Psoas muscle (tissue), 8 donors: ENCODE measurements around the gene GATA2. TPM values are rescaled to one million over a fixed set of nuclear protein-coding genes. Genes with fewer than 3 reads are reported as not detected.
A peak's percentile ranks its signal among the peaks of the same experiment; 100 is the strongest.

Experiments used
- ATAC-seq, 4 donors: fragments of 200-7000 bp; cut with Tn5 transposase; one replicate each; pipeline ENCODE4 v1.9.1; 2020; ENCODE audit warnings: moderate library complexity in 3 of 4, mild to moderate bottlenecking in 2 of 4
- DNase-seq, 2 donors: peaks; one replicate each; pipeline ENCODE4 v3.0.0-alpha.2; 2020
- H3K27ac ChIP-seq: fragments of 200-600 bp; one replicate; pipeline ENCODE4 v1.8.0; 2022
- H3K27me3 ChIP-seq, 3 donors: fragments of 200-600 bp in 1 of 3; one replicate each; pipeline versions ENCODE4 v1.6.1 to v1.8.0; 2013 to 2022; ENCODE audit warnings: low read length in 2 of 3, mild to moderate bottlenecking in 2 of 3, moderate library complexity in 1 of 3; ENCODE audit not compliant: insufficient read depth in 3 of 3
- H3K36me3 ChIP-seq, 2 donors: fragments of 200-600 bp in 1 of 2; one replicate each; pipeline versions ENCODE4 v1.6.1 to v1.8.0; 2013 to 2022; ENCODE audit warnings: low read depth in 1 of 2, mild to moderate bottlenecking in 1 of 2, moderate library complexity in 1 of 2; ENCODE audit not compliant: insufficient read depth in 1 of 2
- H3K4me1 ChIP-seq: fragments of 200-600 bp; one replicate; pipeline ENCODE4 v1.8.0; 2022
- H3K4me3 ChIP-seq: fragments of 200-600 bp; one replicate; pipeline ENCODE4 v1.8.0; 2022; ENCODE audit warnings: mild to moderate bottlenecking
- H3K9me3 ChIP-seq: fragments of 200-600 bp; one replicate; pipeline ENCODE4 v1.8.0; 2022
- CTCF ChIP-seq: fragments of 200-600 bp; IDR thresholded peaks from one replicate; pipeline ENCODE4 v1.8.0; 2022; ENCODE audit warnings: antibody characterized with exemption
- WGBS, 3 donors: extraction: QIAGEN DNeasy Blood & Tissue Kit; methylation state at CpG; one replicate each; pipeline versions ENCODE4 v1.1.6 to v1.1.7; 2013; 5-methylcytosine and 5-hydroxymethylcytosine counted together
- intact Hi-C, 2 donors: fragments of 100-400 bp; cut with DNase I; formaldehyde crosslinking; loops; one replicate each; pipeline versions ENCODE4 v1.11.0 to v1.14.2; 2022
- polyA plus RNA-seq, 3 donors: library from polyadenylated mRNA; stranded (reverse); fragments of 200-250 nt; gene quantifications; one replicate each; pipeline ENCODE4 v1.2.3, GENCODE V29; 2013
- total RNA-seq, 4 donors: library from RNA; stranded (reverse); fragmentation: NEBNext Ultra II Directional in 2 of 4; extraction: Animal tissue kit (Norgen Biotek cat#: 25700) in 2 of 4; gene quantifications; one replicate each; pipeline versions ENCODE4 v1.2.1 to v1.2.4, GENCODE V29; 2021 to 2023
- donor health status: healthy with polysubstance abuse.
- donor health status: DM: no; HTN: no; CAD: no; lungs with moderate emphysema.
- donor health status: Bipolar disorder and iron deficiency.
- donor health status: healthy.
- donor health status: DM: yes; HTN: yes; CAD: no.
- donor health status: DM: no; HTN: no; CAD: no.
- donor health status: DM: no; HTN: no; CAD: no.
- donor health status: DM: yes; HTN: yes; CAD: no.

GATA2 gene
- total and polyA plus RNA-seq, 7 donors = 4.2 to 8.8 (median 6.5) TPM

GRCh38 chr3:128432971-128433836, 59.8 kb downstream of the GATA2 start:
- intact Hi-C loops = no loop called here
- peak in 1 of 2 donors; percentile 47 for DNase-seq
- H3K36me3 ChIP-seq = no peaks in the 10 kb centered on the region
- no peak for ATAC-seq
- no peaks in the 10 kb centered on the region for H3K9me3 ChIP-seq
- no peak for TF ChIP-seq CTCF
- H3K27ac ChIP-seq = no peak overlapping the region
- H3K4me3 ChIP-seq = peak overlapping the region; percentile 56
- peaks cover 0 to 29% (median 15%) of the 10 kb centered on the region in 3 donors for H3K27me3 ChIP-seq
- peaks cover 6% of the 10 kb centered on the region for H3K4me1 ChIP-seq
- WGBS, 3 donors = 14 to 26% (median 22%) methylated on average over 25 to 51 of the region's 53 CpGs

GRCh38 chr3:128432301-128432970, 60.6 kb downstream of the GATA2 start:
- H3K27me3 ChIP-seq = peaks cover 0 to 29% (median 15%) of the 10 kb centered on the region in 3 donors

GRCh38 chr3:128431803-128432300, 61.1 kb downstream of the GATA2 start:
- H3K27me3 ChIP-seq = peaks cover 0 to 29% (median 15%) of the 10 kb centered on the region in 3 donors

More at GRCh38 chr3:128432301-128432970, 60.6 kb downstream of the GATA2 start:
- Histone ChIP-seq H3K9me3 (no peaks in the 10 kb centered on the region), H3K27ac (no peak overlapping the region), H3K4me3 (peak overlapping the region; percentile 56), H3K36me3 (no peaks in the 10 kb centered on the region), H3K4me1 (peaks cover 6% of the 10 kb centered on the region)
- WGBS, 3 donors = 18 to 29% (median 28%) methylated on average over 27 to 43 of the region's 43 CpGs
- DNase-seq (peak in 1 of 2 donors; percentile 47), ATAC-seq (no peak)
- intact Hi-C loops = no loop called here
- no peak for TF ChIP-seq CTCF

GRCh38 chr3:128430731-128431130, 62.3 kb downstream of the GATA2 start:
- ATAC-seq (no peak), DNase-seq (no peak)
- H3K4me1 ChIP-seq = peaks cover 9% of the 10 kb centered on the region
- intact Hi-C loops = no loop called here
- H3K4me3 ChIP-seq = no peak overlapping the region
- 72 to 82% (median 76%) methylated on average over 8 of the region's 8 CpGs for WGBS, 3 donors
- no peaks in the 10 kb centered on the region for H3K36me3 ChIP-seq
- peaks cover 0 to 29% (median 14%) of the 10 kb centered on the region in 3 donors for H3K27me3 ChIP-seq
- H3K9me3 ChIP-seq = no peaks in the 10 kb centered on the region
- no peak for TF ChIP-seq CTCF
- H3K27ac ChIP-seq = no peak overlapping the region

More at GRCh38 chr3:128431803-128432300, 61.1 kb downstream of the GATA2 start:
- no peak overlapping the region for H3K27ac ChIP-seq
- no peak for ATAC-seq
- H3K4me1 ChIP-seq = peaks cover 6% of the 10 kb centered on the region
- TF ChIP-seq CTCF = no peak
- no peaks in the 10 kb centered on the region for H3K9me3 ChIP-seq
- no peaks in the 10 kb centered on the region for H3K36me3 ChIP-seq
- 67 to 77% (median 72%) methylated on average over 13 of the region's 13 CpGs for WGBS, 3 donors
- DNase-seq = no peak
- intact Hi-C loops = no loop called here
- no peak overlapping the region for H3K4me3 ChIP-seq
